ENCODE data around the gene AHCYL2. TPM values are rescaled to one million over a fixed set of nuclear protein-coding genes. Genes with fewer than 3 reads are reported as not detected.
"Not testable (repeated sequence)": the region's sequence is repeated elsewhere in the genome, so short reads cannot be mapped to it uniquely, and the experiment has no call there.

AHCYL2 gene
- total RNA-seq, 1 donor from 2014 or later, result 14.7 TPM

- Histone ChIP-seq H3K4me3 (ENCODE audit: insufficient read depth, low read depth, low read length) (no peak overlapping the region), H3K79me2 (ENCODE audit: insufficient read depth, low read length) (no peaks in the 10 kb centered on the region), H3K36me3 (ENCODE audit: insufficient read depth, low read length) (no peaks in the 10 kb centered on the region), H4K20me1 (ENCODE audit: insufficient read depth, low read length) (no peaks in the 10 kb centered on the region), H3K4me2 (ENCODE audit: low read length) (no peak overlapping the region), H3K27ac (ENCODE audit: low read depth, low read length) (no peak overlapping the region), H3K4me1 (ENCODE audit: insufficient read depth, low read length) (no peaks in the 10 kb centered on the region), H3K27me3 (ENCODE audit: insufficient read depth, low read length) (no peaks in the 10 kb centered on the region), H2AFZ (ENCODE audit: low read depth, low read length) (no peak overlapping the region), H3K9ac (ENCODE audit: low read length) (no peak overlapping the region), H3K9me3 (ENCODE audit: insufficient read depth, low read depth, low read length) (no peaks in the 10 kb centered on the region)
- H3K4me1 Mint-ChIP-seq (ENCODE audit: low read depth, unreplicated experiment), result peaks cover 2% of the 10 kb centered on the region
- H3K27ac Mint-ChIP-seq (ENCODE audit: unreplicated experiment), result no peak overlapping the region
- DNase-seq (ENCODE audit: low read depth), result no peak
- no peak for TF ChIP-seq CTCF (IDR thresholded peaks at IDR 0.05; ENCODE audit: insufficient read depth, low read depth, low read length)
- H3K4me3 Mint-ChIP-seq (ENCODE audit: unreplicated experiment), result no peak overlapping the region
- no peaks in the 10 kb centered on the region for H3K27me3 Mint-ChIP-seq (ENCODE audit: low read depth, unreplicated experiment)
- H3K36me3 Mint-ChIP-seq (ENCODE audit: low read depth, unreplicated experiment), result no peaks in the 10 kb centered on the region
- no peaks in the 10 kb centered on the region for H3K9me3 Mint-ChIP-seq (ENCODE audit: unreplicated experiment)
- FAIRE-seq, result no peak
Measured at GRCh38 chr7:129469930-129470329, 245.1 kb downstream of the AHCYL2 start.

DNA sequence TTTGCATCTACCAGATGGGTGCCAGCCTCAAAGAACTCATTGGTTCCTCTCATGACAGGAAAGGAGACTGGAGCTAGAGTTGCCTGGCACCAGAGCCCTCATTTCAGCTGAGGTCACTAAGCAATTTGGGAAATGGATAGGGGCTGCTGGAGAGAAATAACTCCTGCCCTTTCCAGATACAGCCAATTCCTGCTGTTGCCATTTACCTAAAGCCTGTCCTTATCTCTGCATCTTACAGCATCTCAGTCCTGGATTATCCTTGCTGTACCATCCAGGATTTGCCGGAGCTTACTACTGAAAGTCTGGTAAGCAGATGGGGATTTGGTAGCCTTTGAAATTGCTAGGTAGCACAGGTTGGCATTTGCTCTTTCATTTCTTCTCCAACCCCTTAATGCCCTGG lies 245.6 kb downstream of the AHCYL2 start:
- Mint-ChIP-seq H3K4me1 (ENCODE audit: low read depth, unreplicated experiment) (peaks cover 2% of the 10 kb centered on the region), H3K9me3 (ENCODE audit: unreplicated experiment) (no peaks in the 10 kb centered on the region), H3K36me3 (ENCODE audit: low read depth, unreplicated experiment) (no peaks in the 10 kb centered on the region), H3K4me3 (ENCODE audit: unreplicated experiment) (no peak overlapping the region), H3K27ac (ENCODE audit: unreplicated experiment) (no peak overlapping the region), H3K27me3 (ENCODE audit: low read depth, unreplicated experiment) (no peaks in the 10 kb centered on the region)
- Histone ChIP-seq H3K9me3 (ENCODE audit: insufficient read depth, low read depth, low read length) (no peaks in the 10 kb centered on the region), H3K36me3 (ENCODE audit: insufficient read depth, low read length) (no peaks in the 10 kb centered on the region), H3K79me2 (ENCODE audit: insufficient read depth, low read length) (no peaks in the 10 kb centered on the region), H4K20me1 (ENCODE audit: insufficient read depth, low read length) (no peaks in the 10 kb centered on the region), H3K27ac (ENCODE audit: low read depth, low read length) (no peak overlapping the region), H3K27me3 (ENCODE audit: insufficient read depth, low read length) (no peaks in the 10 kb centered on the region), H3K4me2 (ENCODE audit: low read length) (no peak overlapping the region), H3K4me1 (ENCODE audit: insufficient read depth, low read length) (no peaks in the 10 kb centered on the region), H3K9ac (ENCODE audit: low read length) (no peak overlapping the region), H2AFZ (ENCODE audit: low read depth, low read length) (no peak overlapping the region), H3K4me3 (ENCODE audit: insufficient read depth, low read depth, low read length) (no peak overlapping the region)
- FAIRE-seq, result no peak
- no peak for TF ChIP-seq EZH2 (IDR thresholded peaks at IDR 0.05; ENCODE audit: insufficient read depth, low read length)
- TF ChIP-seq CTCF (IDR thresholded peaks at IDR 0.05; ENCODE audit: insufficient read depth, low read depth, low read length), result no peak
- DNase-seq (ENCODE audit: low read depth), result no peak

- Histone ChIP-seq H3K79me2 (ENCODE audit: insufficient read depth, low read length) (no peaks in the 10 kb centered on the region), H3K27me3 (ENCODE audit: insufficient read depth, low read length) (no peaks in the 10 kb centered on the region), H3K9ac (ENCODE audit: low read length) (no peak overlapping the region), H3K4me2 (ENCODE audit: low read length) (no peak overlapping the region), H3K27ac (ENCODE audit: low read depth, low read length) (no peak overlapping the region), H3K4me3 (ENCODE audit: insufficient read depth, low read depth, low read length) (no peak overlapping the region), H3K4me1 (ENCODE audit: insufficient read depth, low read length) (no peaks in the 10 kb centered on the region), H3K36me3 (ENCODE audit: insufficient read depth, low read length) (no peaks in the 10 kb centered on the region), H2AFZ (ENCODE audit: low read depth, low read length) (no peak overlapping the region), H3K9me3 (ENCODE audit: insufficient read depth, low read depth, low read length) (no peaks in the 10 kb centered on the region), H4K20me1 (ENCODE audit: insufficient read depth, low read length) (no peaks in the 10 kb centered on the region)
- no peak for DNase-seq (ENCODE audit: low read depth)
- H3K27ac Mint-ChIP-seq (ENCODE audit: unreplicated experiment), result no peak overlapping the region
- FAIRE-seq, result no peak
- no peak overlapping the region for H3K4me3 Mint-ChIP-seq (ENCODE audit: unreplicated experiment)
- no peaks in the 10 kb centered on the region for H3K36me3 Mint-ChIP-seq (ENCODE audit: low read depth, unreplicated experiment)
- TF ChIP-seq CTCF (IDR thresholded peaks at IDR 0.05; ENCODE audit: insufficient read depth, low read depth, low read length) (no peak), EZH2 (IDR thresholded peaks at IDR 0.05; ENCODE audit: insufficient read depth, low read length) (no peak)
- H3K4me1 Mint-ChIP-seq (ENCODE audit: low read depth, unreplicated experiment), result peaks cover 2% of the 10 kb centered on the region
- H3K9me3 Mint-ChIP-seq (ENCODE audit: unreplicated experiment), result no peaks in the 10 kb centered on the region
- H3K27me3 Mint-ChIP-seq (ENCODE audit: low read depth, unreplicated experiment), result no peaks in the 10 kb centered on the region
Measured at GRCh38 chr7:129471402-129471827, 246.6 kb downstream of the AHCYL2 start.

GRCh38 chr7:129475931-129476330 lies 251.1 kb downstream of the AHCYL2 start:
- H3K4me2 ChIP-seq (ENCODE audit: low read length); H3K36me3 ChIP-seq (ENCODE audit: insufficient read depth, low read length); H3K36me3 Mint-ChIP-seq (ENCODE audit: low read depth, unreplicated experiment); H3K9me3 Mint-ChIP-seq (ENCODE audit: unreplicated experiment); H3K27me3 Mint-ChIP-seq (ENCODE audit: low read depth, unreplicated experiment); H3K4me1 Mint-ChIP-seq (ENCODE audit: low read depth, unreplicated experiment); H3K9me3 ChIP-seq (ENCODE audit: insufficient read depth, low read depth, low read length); FAIRE-seq; DNase-seq (ENCODE audit: low read depth); H3K27ac Mint-ChIP-seq (ENCODE audit: unreplicated experiment); H3K79me2 ChIP-seq (ENCODE audit: insufficient read depth, low read length); H3K9ac ChIP-seq (ENCODE audit: low read length); H4K20me1 ChIP-seq (ENCODE audit: insufficient read depth, low read length); H3K4me3 ChIP-seq (ENCODE audit: insufficient read depth, low read depth, low read length); H3K27ac ChIP-seq (ENCODE audit: low read depth, low read length); H3K4me3 Mint-ChIP-seq (ENCODE audit: unreplicated experiment); H2AFZ ChIP-seq (ENCODE audit: low read depth, low read length); H3K4me1 ChIP-seq (ENCODE audit: insufficient read depth, low read length); H3K27me3 ChIP-seq (ENCODE audit: insufficient read depth, low read length): not testable (repeated sequence)

All from astrocyte (in vitro differentiated cells and primary cell).